Natural killer cell (primary cell): ENCODE measurements around the gene PDE4B. TPM values are rescaled to one million over a fixed set of nuclear protein-coding genes. Genes with fewer than 3 reads are reported as not detected.
A peak's percentile ranks its signal among the peaks of the same experiment; 100 is the strongest.

Experiments used
- ATAC-seq, 3 donors: fragments of 150-1000 bp in 2 of 3; fragments of 200-7000 bp in 1 of 3; cut with Tn5 transposase; 1 replicate in 1 of 3; 2 replicates in 2 of 3; pipeline ENCODE4 v1.10.0; 2021; ENCODE audit warnings: mild to moderate bottlenecking in 2 of 3, moderate library complexity in 2 of 3
- DNase-seq, 2 donors: peaks; one replicate each; pipeline versions ENCODE4 v3.0.0 to v3.0.0-alpha.2; 2013 to 2021; ENCODE audit warnings: mixed read lengths in 1 of 2
- H3K27ac ChIP-seq: one replicate; pipeline ENCODE4 v1.5.1; 2013; ENCODE audit warnings: mild to moderate bottlenecking, low read length
- H3K27me3 ChIP-seq: one replicate; pipeline ENCODE4 v1.6.1; 2013; ENCODE audit warnings: low read length; ENCODE audit not compliant: control insufficient read depth, insufficient read depth
- H3K36me3 ChIP-seq: one replicate; pipeline ENCODE4 v1.6.1; 2013; ENCODE audit warnings: low read length; ENCODE audit not compliant: control insufficient read depth, insufficient read depth
- H3K4me1 ChIP-seq: one replicate; pipeline ENCODE4 v1.6.1; 2013; ENCODE audit warnings: low read length; ENCODE audit not compliant: control insufficient read depth, insufficient read depth
- H3K4me3 ChIP-seq: one replicate; pipeline ENCODE4 v1.5.1; 2013; ENCODE audit warnings: low read length
- H3K9me3 ChIP-seq: one replicate; pipeline ENCODE4 v1.6.1; 2013; ENCODE audit warnings: low read length; ENCODE audit not compliant: control insufficient read depth, insufficient read depth
- H3K27ac Mint-ChIP-seq, 2 donors: one replicate each; pipeline ENCODE4 v1.8.0; 2022; ENCODE audit warnings: mild to moderate bottlenecking in 2 of 2, mixed read lengths in 2 of 2, moderate library complexity in 1 of 2
- H3K27me3 Mint-ChIP-seq, 2 donors: one replicate each; pipeline ENCODE4 v1.8.0; 2022; ENCODE audit warnings: low read depth in 2 of 2, mixed read lengths in 2 of 2
- H3K36me3 Mint-ChIP-seq: one replicate; pipeline ENCODE4 v1.8.0; 2022; ENCODE audit warnings: mixed read lengths
- H3K4me1 Mint-ChIP-seq, 2 donors: one replicate each; pipeline ENCODE4 v1.8.0; 2022; ENCODE audit warnings: mixed read lengths in 2 of 2
- H3K4me3 Mint-ChIP-seq: one replicate; pipeline ENCODE4 v1.8.0; 2022; ENCODE audit warnings: mild to moderate bottlenecking, moderate library complexity, mixed read lengths
- H3K9me3 Mint-ChIP-seq, 2 donors: one replicate each; pipeline ENCODE4 v1.8.0; 2022; ENCODE audit warnings: mixed read lengths in 2 of 2
- CTCF ChIP-seq: fragments of 200-600 bp; IDR thresholded peaks from one replicate; pipeline ENCODE4 v1.8.0; 2022; ENCODE audit warnings: antibody characterized with exemption
- WGBS: methylation state at CpG from one replicate; pipeline ENCODE4 v1.1.7; 2013; ENCODE audit warnings: missing lambda C conversion rate; ENCODE audit not compliant: insufficient coverage; 5-methylcytosine and 5-hydroxymethylcytosine counted together
- intact Hi-C: fragments of 100-400 bp; cut with micrococcal nuclease; formaldehyde crosslinking; loops from one replicate; pipeline ENCODE4 v1.14.2; 2022
- total RNA-seq, 4 donors: library from RNA; stranded (reverse); fragments of 120-200 nt in 1 of 4; gene quantifications; one replicate each; pipeline versions ENCODE4 v1.2.3 to v1.2.4, GENCODE V29; 2013 to 2022

PDE4B gene
- total RNA-seq, 3 donors from 2014 or later (not counting 1 experiment from before 2014, with no cell fraction given): 18.0 to 42.4 (median 25.5) TPM

- Histone ChIP-seq H3K27me3 (peaks cover 7% of the 10 kb centered on the region), H3K4me1 (peaks cover 3% of the 10 kb centered on the region), H3K4me3 (no peak overlapping the region), H3K36me3 (no peaks in the 10 kb centered on the region), H3K9me3 (no peaks in the 10 kb centered on the region), H3K27ac (no peak overlapping the region)
- H3K27ac Mint-ChIP-seq: no peak overlapping the region
- H3K4me3 Mint-ChIP-seq: no peak overlapping the region
- peaks cover 0 to under 1% of the 10 kb centered on the region in 2 donors for H3K9me3 Mint-ChIP-seq
- no peak for DNase-seq
- WGBS: 90% methylated on average over 2 of the region's 2 CpGs
- H3K36me3 Mint-ChIP-seq: no peaks in the 10 kb centered on the region
- H3K27me3 Mint-ChIP-seq: peaks cover 17 to 30% of the 10 kb centered on the region in 2 donors
- intact Hi-C loops: no loop called here
- TF ChIP-seq CTCF: no peak
- H3K4me1 Mint-ChIP-seq: no peaks in the 10 kb centered on the region
- no peak for ATAC-seq
Observed at GRCh38 chr1:65795311-65795710, 2.6 kb downstream of the PDE4B start.

- Histone ChIP-seq H3K27ac (no peak overlapping the region), H3K9me3 (no peaks in the 10 kb centered on the region), H3K4me3 (no peak overlapping the region), H3K4me1 (no peaks in the 10 kb centered on the region), H3K27me3 (peaks cover 3% of the 10 kb centered on the region), H3K36me3 (no peaks in the 10 kb centered on the region)
- H3K27ac Mint-ChIP-seq: no peak overlapping the region
- no peak for TF ChIP-seq CTCF
- WGBS: no CpG with 5 or more reads among the region's 1 CpG
- DNase-seq: no peak
- no peaks in the 10 kb centered on the region for H3K36me3 Mint-ChIP-seq
- no peaks in the 10 kb centered on the region for H3K9me3 Mint-ChIP-seq
- no peaks in the 10 kb centered on the region for H3K4me1 Mint-ChIP-seq
- intact Hi-C loops: no loop called here
- H3K27me3 Mint-ChIP-seq: peaks cover 0 to 12% of the 10 kb centered on the region in 2 donors
- ATAC-seq: no peak
- H3K4me3 Mint-ChIP-seq: no peak overlapping the region
Observed at GRCh38 chr1:65799601-65800000, 6.9 kb downstream of the PDE4B start.

- intact Hi-C loops: no loop called here
- Mint-ChIP-seq H3K4me3 (no peak overlapping the region), H3K27ac (no peak overlapping the region), H3K9me3 (no peaks in the 10 kb centered on the region), H3K27me3 (no peaks in the 10 kb centered on the region), H3K36me3 (no peaks in the 10 kb centered on the region), H3K4me1 (no peaks in the 10 kb centered on the region)
- no peaks in the 10 kb centered on the region for H3K27me3 ChIP-seq
- no peak overlapping the region for H3K27ac ChIP-seq
- TF ChIP-seq CTCF: no peak
- no peaks in the 10 kb centered on the region for H3K9me3 ChIP-seq
- no peaks in the 10 kb centered on the region for H3K36me3 ChIP-seq
- WGBS: no CpG with 5 or more reads among the region's 1 CpG
- H3K4me3 ChIP-seq: no peak overlapping the region
- no peak for ATAC-seq
- no peak for DNase-seq
- H3K4me1 ChIP-seq: no peaks in the 10 kb centered on the region
Observed at GRCh38 chr1:65804584-65804983, 11.9 kb downstream of the PDE4B start.

- DNase-seq (peak in 1 of 2 donors; percentile 25), ATAC-seq (peak; percentile 21 to 59 (median 39))
- Mint-ChIP-seq H3K27ac (no peak overlapping the region), H3K36me3 (no peaks in the 10 kb centered on the region), H3K4me3 (no peak overlapping the region), H3K27me3 (no peaks in the 10 kb centered on the region), H3K4me1 (peaks cover 0 to 5% of the 10 kb centered on the region in 2 donors), H3K9me3 (no peaks in the 10 kb centered on the region)
- 0% methylated on average over 1 of the region's 1 CpG for WGBS
- Histone ChIP-seq H3K36me3 (no peaks in the 10 kb centered on the region), H3K27ac (no peak overlapping the region), H3K9me3 (no peaks in the 10 kb centered on the region), H3K4me1 (peaks cover 5% of the 10 kb centered on the region), H3K4me3 (no peak overlapping the region), H3K27me3 (no peaks in the 10 kb centered on the region)
- TF ChIP-seq CTCF: no peak
- intact Hi-C loops: no loop called here
Observed at GRCh38 chr1:65812065-65812464, 19.4 kb downstream of the PDE4B start.
